ES-I3 (cell line): ENCODE measurements around the gene MYO7A.

Experiments used
- H3K36me3 ChIP-seq: 2 replicates; pipeline ENCODE4 v1.6.1; 2013; ENCODE audit warnings: mild to moderate bottlenecking, low read length, control low read depth, moderate library complexity; ENCODE audit not compliant: insufficient read depth
- H3K4me1 ChIP-seq: 2 replicates; pipeline ENCODE4 v1.6.1; 2013; ENCODE audit warnings: mild to moderate bottlenecking, control low read depth, low read length; ENCODE audit not compliant: insufficient read depth
- H3K9ac ChIP-seq: 2 replicates; pipeline ENCODE4 v1.6.1; 2013; ENCODE audit warnings: low read depth, mild to moderate bottlenecking, low read length, moderate library complexity
- H3K9me3 ChIP-seq: 2 replicates; pipeline ENCODE4 v1.6.1; 2013; ENCODE audit warnings: mild to moderate bottlenecking, low read length, moderate library complexity; ENCODE audit not compliant: control insufficient read depth, insufficient read depth

MYO7A gene

GRCh38 chr11:77158041-77158695 lies 30.1 kb downstream of the MYO7A start:
- Histone ChIP-seq H3K36me3 (no peaks in the 10 kb centered on the region), H3K9ac (no peak overlapping the region), H3K4me1 (no peaks in the 10 kb centered on the region)

GRCh38 chr11:77159219-77159936 lies 31.3 kb downstream of the MYO7A start:
- Histone ChIP-seq H3K9me3 (no peaks in the 10 kb centered on the region), H3K4me1 (no peaks in the 10 kb centered on the region), H3K9ac (no peak overlapping the region), H3K36me3 (no peaks in the 10 kb centered on the region)

More at GRCh38 chr11:77158041-77158695, 30.1 kb downstream of the MYO7A start:
- no peaks in the 10 kb centered on the region for H3K9me3 ChIP-seq

DNA sequence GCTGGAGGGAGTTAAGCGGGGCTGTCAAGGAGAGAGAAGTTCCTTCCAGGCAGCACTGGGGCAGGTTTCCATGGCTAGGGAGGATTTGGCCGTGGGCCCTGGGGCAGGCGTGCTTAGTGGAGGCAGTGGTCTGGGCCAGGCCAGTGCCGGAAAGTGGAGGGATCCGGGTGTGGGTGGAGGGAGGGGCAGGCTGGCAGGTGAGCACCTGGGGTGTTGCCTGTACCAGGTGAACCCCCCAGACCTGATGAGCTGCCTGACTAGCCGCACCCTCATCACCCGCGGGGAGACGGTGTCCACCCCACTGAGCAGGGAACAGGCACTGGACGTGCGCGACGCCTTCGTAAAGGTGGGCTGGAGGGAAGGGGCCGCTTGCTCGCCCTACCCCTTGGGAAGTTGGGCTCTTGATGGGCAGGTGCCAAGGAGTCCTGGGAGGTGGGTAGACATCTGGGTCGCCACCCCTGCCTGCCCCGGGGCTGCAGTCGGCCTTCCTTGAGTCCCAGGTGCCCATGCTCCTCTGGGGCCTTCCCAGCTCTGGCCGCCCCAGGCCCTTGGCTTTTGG lies 32.0 kb downstream of the MYO7A start:
- H3K9me3 ChIP-seq: no peaks in the 10 kb centered on the region
- H3K4me1 ChIP-seq: no peaks in the 10 kb centered on the region
- H3K9ac ChIP-seq: no peak overlapping the region
- no peaks in the 10 kb centered on the region for H3K36me3 ChIP-seq

DNA sequence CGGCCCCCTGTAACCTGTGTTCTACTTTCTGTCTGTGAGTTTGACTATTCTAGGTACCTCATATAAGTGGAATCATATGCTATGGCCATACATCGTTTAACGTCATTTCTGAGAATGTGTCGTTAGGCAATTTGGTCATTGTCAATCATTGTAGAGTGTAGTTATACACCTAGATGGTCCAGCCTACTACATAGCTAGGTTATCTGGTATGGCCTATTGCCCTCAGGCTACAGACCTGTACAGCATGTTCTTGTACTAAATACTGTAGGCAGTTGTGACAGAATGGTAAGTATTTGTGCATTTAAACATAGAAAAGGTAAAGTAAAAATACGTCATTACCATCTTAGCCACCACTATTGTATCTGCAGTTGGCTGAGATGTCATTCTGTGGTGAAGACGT lies 35.2 kb downstream of the MYO7A start:
- no peak overlapping the region for H3K9ac ChIP-seq
- H3K4me1 ChIP-seq: 0 out of 2 replicates have a peak, but pooled peaks cover 4% of the 10 kb centered on the region
- no peaks in the 10 kb centered on the region for H3K36me3 ChIP-seq
- H3K9me3 ChIP-seq: no peaks in the 10 kb centered on the region

DNA sequence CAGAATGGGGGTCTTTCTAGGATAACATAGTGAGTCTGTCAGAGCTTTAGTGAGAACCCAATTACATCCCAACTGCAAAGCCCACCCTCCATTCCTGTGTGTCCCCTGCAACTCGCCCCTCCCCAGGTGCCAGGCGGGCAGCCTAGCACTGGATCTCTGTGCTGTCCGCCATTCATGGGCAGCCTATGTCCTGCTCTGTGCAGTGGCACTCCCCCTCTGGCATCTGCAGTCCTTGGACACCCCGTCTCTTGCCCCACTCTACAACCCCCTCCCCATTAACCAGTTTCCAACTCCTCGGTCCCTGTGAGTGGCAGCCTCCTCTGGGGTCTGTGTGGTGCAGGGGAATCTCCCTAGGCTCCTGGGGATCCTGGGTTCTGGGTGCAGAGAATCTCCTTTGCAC lies 37.0 kb downstream of the MYO7A start:
- Histone ChIP-seq H3K9ac (no peak overlapping the region), H3K4me1 (peaks cover 5% of the 10 kb centered on the region; the same call in 1 of the 2 replicates), H3K9me3 (no peaks in the 10 kb centered on the region), H3K36me3 (no peaks in the 10 kb centered on the region)

DNA sequence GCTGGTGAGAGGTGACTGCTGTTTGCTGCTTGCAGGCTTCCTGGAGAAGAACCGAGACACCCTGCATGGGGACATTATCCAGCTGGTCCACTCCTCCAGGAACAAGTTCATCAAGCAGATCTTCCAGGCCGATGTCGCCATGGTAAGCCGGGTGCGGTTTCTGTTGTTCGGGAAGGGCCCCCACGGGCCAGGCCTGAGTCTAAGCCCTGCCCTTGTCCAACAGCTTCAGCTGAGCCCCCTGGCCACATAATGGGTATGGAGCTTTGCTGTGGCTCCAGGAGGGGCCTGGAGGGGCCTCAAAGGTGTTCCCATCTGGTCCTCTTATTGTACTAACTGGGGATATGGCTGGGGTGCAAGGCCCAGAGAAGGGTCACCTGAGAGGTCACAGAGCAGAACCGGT lies 38.0 kb downstream of the MYO7A start:
- Histone ChIP-seq H3K4me1 (peaks cover 14% of the 10 kb centered on the region), H3K9me3 (no peaks in the 10 kb centered on the region), H3K9ac (no peak overlapping the region), H3K36me3 (no peaks in the 10 kb centered on the region)

- Histone ChIP-seq H3K36me3 (no peaks in the 10 kb centered on the region), H3K9me3 (no peaks in the 10 kb centered on the region), H3K4me1 (peaks cover 24% of the 10 kb centered on the region), H3K9ac (no peak overlapping the region)
Measured at GRCh38 chr11:77167111-77167626, 39.1 kb downstream of the MYO7A start.

DNA sequence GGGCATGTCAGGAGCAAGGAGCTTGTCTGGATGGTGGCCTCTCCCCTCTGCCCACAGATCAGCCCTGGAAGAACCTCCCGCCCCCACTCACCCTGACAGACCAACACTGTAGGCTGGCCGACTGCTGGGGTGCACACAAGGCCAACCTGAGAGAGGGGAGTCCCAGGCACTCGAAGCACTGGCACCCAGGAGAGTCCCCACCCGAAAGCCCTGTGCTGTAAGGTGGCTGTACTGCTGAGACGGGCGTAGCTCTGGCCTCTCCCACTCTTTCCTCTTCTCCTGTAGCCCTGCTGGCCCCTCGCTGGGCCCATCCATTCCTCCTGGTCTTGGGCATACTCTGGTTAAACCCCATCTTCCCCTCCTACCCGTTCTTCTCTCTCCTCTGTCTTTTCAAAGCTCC lies 39.7 kb downstream of the MYO7A start:
- no peaks in the 10 kb centered on the region for H3K9me3 ChIP-seq
- H3K9ac ChIP-seq: no peak overlapping the region
- no peaks in the 10 kb centered on the region for H3K36me3 ChIP-seq
- H3K4me1 ChIP-seq: peaks cover 27% of the 10 kb centered on the region

DNA sequence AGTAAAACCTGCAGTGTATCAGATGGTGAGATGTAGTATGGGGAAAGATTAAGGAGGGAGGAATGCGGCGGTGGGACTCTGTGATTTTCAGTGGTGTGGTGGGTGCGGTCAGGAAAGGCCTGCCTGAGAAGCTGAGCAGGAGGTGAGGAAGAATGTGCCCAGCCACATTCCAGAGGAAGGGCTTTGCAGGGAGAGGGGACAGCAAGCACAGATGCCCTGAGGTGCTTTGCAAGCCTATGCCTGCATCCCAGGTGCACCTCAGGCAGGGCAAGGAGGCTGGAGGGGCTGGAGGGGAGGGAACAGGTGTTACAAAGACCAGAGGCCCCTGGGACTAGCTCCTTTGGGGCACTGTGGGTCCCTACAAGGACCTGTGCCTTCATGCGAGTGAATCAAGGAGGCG lies 42.1 kb downstream of the MYO7A start:
- H3K9ac ChIP-seq: no peak overlapping the region
- H3K36me3 ChIP-seq: no peaks in the 10 kb centered on the region
- H3K9me3 ChIP-seq: no peaks in the 10 kb centered on the region
- H3K4me1 ChIP-seq: peaks cover 45% of the 10 kb centered on the region

DNA sequence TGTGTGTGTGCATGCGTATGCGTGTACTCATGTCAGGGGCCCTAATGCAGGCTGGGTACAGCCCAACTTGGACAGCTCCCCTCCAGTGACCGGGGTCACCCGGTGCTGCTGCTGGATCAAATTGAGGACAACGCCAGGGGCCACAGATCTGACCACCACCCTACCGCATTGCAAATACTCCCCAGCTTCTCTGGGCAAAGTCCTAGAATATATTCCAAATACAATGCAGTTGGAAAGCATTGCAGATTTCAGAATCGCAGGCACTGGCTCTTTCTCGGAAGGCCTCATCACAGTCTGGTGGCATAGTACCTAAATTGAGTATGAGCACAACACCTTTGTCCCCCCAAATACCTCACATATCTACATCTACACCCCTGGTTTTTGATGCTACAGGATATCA lies 43.2 kb downstream of the MYO7A start:
- Histone ChIP-seq H3K9ac (no peak overlapping the region), H3K4me1 (peaks cover 55% of the 10 kb centered on the region), H3K36me3 (no peaks in the 10 kb centered on the region), H3K9me3 (no peaks in the 10 kb centered on the region)

GRCh38 chr11:77171885-77172665 lies 44.0 kb downstream of the MYO7A start:
- Histone ChIP-seq H3K9ac (no peak overlapping the region), H3K9me3 (no peaks in the 10 kb centered on the region), H3K36me3 (no peaks in the 10 kb centered on the region), H3K4me1 (peaks cover 57% of the 10 kb centered on the region)

DNA sequence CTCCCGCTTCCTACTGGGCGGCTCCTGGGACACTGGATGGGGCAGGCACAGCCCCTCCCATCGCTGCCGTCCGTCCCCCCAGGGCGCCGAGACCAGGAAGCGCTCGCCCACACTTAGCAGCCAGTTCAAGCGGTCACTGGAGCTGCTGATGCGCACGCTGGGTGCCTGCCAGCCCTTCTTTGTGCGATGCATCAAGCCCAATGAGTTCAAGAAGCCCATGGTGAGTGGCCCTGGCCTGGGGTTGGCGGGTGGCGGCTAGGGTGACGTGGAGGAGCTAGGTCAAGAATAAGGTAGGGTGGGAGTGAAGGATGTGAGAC lies 44.6 kb downstream of the MYO7A start:
- no peaks in the 10 kb centered on the region for H3K36me3 ChIP-seq
- no peaks in the 10 kb centered on the region for H3K9me3 ChIP-seq
- H3K9ac ChIP-seq: no peak overlapping the region
- peaks cover 53% of the 10 kb centered on the region for H3K4me1 ChIP-seq

DNA sequence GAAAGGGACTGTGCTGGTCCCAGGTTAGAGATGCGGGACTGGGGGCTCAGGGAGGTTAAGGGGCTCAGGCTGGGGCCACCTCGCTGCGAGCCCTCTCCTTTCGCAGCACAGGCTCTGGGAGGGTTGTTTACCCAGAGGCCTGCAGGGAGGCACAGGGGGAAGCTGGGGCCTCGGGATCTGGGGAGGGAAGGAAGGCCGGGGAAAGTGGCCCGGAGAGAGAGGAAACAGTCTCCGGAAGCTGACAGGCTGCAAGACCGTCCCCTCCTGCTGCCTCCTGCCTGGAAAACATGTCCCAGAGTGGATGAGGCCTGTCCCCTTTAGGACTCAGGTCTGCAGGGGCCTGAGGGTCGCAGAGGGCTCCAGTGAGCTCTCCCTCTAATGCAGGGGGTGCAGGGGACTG lies 45.4 kb downstream of the MYO7A start:
- no peak overlapping the region for H3K9ac ChIP-seq

GRCh38 chr11:77174559-77174958 lies 46.5 kb downstream of the MYO7A start:
- Histone ChIP-seq H3K4me1 (peaks cover 52% of the 10 kb centered on the region), H3K36me3 (no peaks in the 10 kb centered on the region), H3K9ac (no peak overlapping the region), H3K9me3 (no peaks in the 10 kb centered on the region)

More for the DNA sequence above, 45.4 kb downstream of the MYO7A start:
- Histone ChIP-seq H3K9me3 (no peaks in the 10 kb centered on the region), H3K36me3 (no peaks in the 10 kb centered on the region), H3K4me1 (peaks cover 52% of the 10 kb centered on the region)
